GM18873 (cell line): ENCODE measurements around the gene MST1.

Experiments
- ATAC-seq: cut with Tn5 transposase; IDR thresholded peaks from one replicate; pipeline ENCODE4 v1.9.1; 2021; ENCODE audit warnings: mild to moderate bottlenecking, moderate library complexity, moderate number of reproducible peaks; ENCODE audit not compliant: unreplicated experiment, low FRiP score

Gene MST1

GRCh38 chr3:49641292-49641691 is 48.0 kb downstream of the MST1 start:
- no peak for ATAC-seq

DNA sequence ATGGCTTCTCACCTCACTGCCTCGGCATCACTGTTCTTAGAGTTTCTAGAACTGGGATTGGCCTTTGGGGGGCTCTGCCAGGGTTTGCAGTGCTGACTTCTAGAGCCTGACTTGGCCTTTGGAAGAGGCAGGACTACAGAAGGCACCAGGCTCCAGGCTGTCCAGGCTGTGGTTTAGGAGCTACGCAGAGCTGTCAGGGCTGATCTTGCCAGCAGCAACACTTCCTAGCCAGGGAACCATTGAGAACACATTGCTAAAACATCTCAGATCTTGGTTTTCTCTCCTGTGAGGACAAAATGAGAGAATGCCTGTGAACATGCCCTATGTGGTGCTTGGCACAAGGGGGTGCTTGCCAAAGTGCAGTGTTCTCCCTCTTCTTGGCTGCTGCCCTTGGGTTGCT is 49.7 kb downstream of the MST1 start:
- ATAC-seq, result no peak

GRCh38 chr3:49638445-49638844 is 50.8 kb downstream of the MST1 start:
- no peak for ATAC-seq

GRCh38 chr3:49636883-49637609 is 52.2 kb downstream of the MST1 start:
- ATAC-seq, result no peak

- no peak for ATAC-seq
These were observed 54.5 kb downstream of the MST1 start for GRCh38 chr3:49634736-49635135.
